Skeletal muscle satellite cell (primary cell): ENCODE data around the gene PCOLCE2.
A peak's percentile ranks its signal among the peaks of the same experiment; 100 is the strongest.
"Not testable (repeated sequence)": the region's sequence is repeated elsewhere in the genome, so short reads cannot be mapped to it uniquely, and the experiment has no call there.

Experiments used
- H3K27me3 ChIP-seq: 2 replicates; pipeline ENCODE4 v1.7.0; 2013; ENCODE audit warnings: low read length; ENCODE audit not compliant: control insufficient read depth, insufficient read depth
- H3K36me3 ChIP-seq: 2 replicates; pipeline ENCODE4 v1.7.0; 2013; ENCODE audit warnings: mild to moderate bottlenecking, control low read depth, low read length; ENCODE audit not compliant: insufficient read depth
- H3K4me1 ChIP-seq: 2 replicates; pipeline ENCODE4 v1.7.0; 2013; ENCODE audit warnings: low read length; ENCODE audit not compliant: control insufficient read depth, insufficient read depth
- H3K4me2 ChIP-seq: 2 replicates; pipeline ENCODE4 v1.7.0; 2013; ENCODE audit warnings: mild to moderate bottlenecking, low read length
- H3K4me3 ChIP-seq: 2 replicates; pipeline ENCODE4 v1.7.0; 2013; ENCODE audit warnings: low read length
- H3K9ac ChIP-seq: 2 replicates; pipeline ENCODE4 v1.7.0; 2013; ENCODE audit warnings: mild to moderate bottlenecking, low read depth, low read length, moderate library complexity
- H3K9me3 ChIP-seq: replicated peaks from 2 replicates; pipeline ENCODE4 v1.7.0; 2013; ENCODE audit warnings: mild to moderate bottlenecking, control low read depth, low read length

PCOLCE2 gene

GRCh38 chr3:142881445-142882224, 7.2 kb downstream of the PCOLCE2 start:
- H3K4me1 ChIP-seq, result peaks cover 2% of the 10 kb centered on the region
- H3K4me3 ChIP-seq, result no peak overlapping the region
- no peak overlapping the region for H3K4me2 ChIP-seq
- no peaks in the 10 kb centered on the region for H3K9me3 ChIP-seq
- H3K9ac ChIP-seq, result no peak overlapping the region
- H3K36me3 ChIP-seq, result no peaks in the 10 kb centered on the region
- no peaks in the 10 kb centered on the region for H3K27me3 ChIP-seq

GRCh38 chr3:142878649-142879300, 10.1 kb downstream of the PCOLCE2 start:
- H3K4me1 ChIP-seq, result no peaks in the 10 kb centered on the region
- H3K27me3 ChIP-seq, result no peaks in the 10 kb centered on the region
- H3K9me3 ChIP-seq, result no peaks in the 10 kb centered on the region
- no peak overlapping the region for H3K4me2 ChIP-seq
- H3K9ac ChIP-seq, result no peak overlapping the region
- H3K36me3 ChIP-seq, result no peaks in the 10 kb centered on the region
- no peak overlapping the region for H3K4me3 ChIP-seq

GRCh38 chr3:142876417-142876816, 12.5 kb downstream of the PCOLCE2 start:
- Histone ChIP-seq H3K4me2 (no peak overlapping the region), H3K36me3 (no peaks in the 10 kb centered on the region), H3K9me3 (no peaks in the 10 kb centered on the region), H3K4me3 (no peak overlapping the region), H3K9ac (no peak overlapping the region), H3K4me1 (no peaks in the 10 kb centered on the region), H3K27me3 (no peaks in the 10 kb centered on the region)

GRCh38 chr3:142875583-142876207, 13.2 kb downstream of the PCOLCE2 start:
- no peak overlapping the region for H3K4me3 ChIP-seq
- H3K9ac ChIP-seq, result no peak overlapping the region
- H3K4me2 ChIP-seq, result no peak overlapping the region
- H3K9me3 ChIP-seq, result no peaks in the 10 kb centered on the region
- no peaks in the 10 kb centered on the region for H3K36me3 ChIP-seq
- no peaks in the 10 kb centered on the region for H3K27me3 ChIP-seq
- H3K4me1 ChIP-seq, result no peaks in the 10 kb centered on the region

- no peaks in the 10 kb centered on the region for H3K9me3 ChIP-seq
- H3K27me3 ChIP-seq, result no peaks in the 10 kb centered on the region
- H3K9ac ChIP-seq, result no peak overlapping the region
- no peaks in the 10 kb centered on the region for H3K4me1 ChIP-seq
- no peak overlapping the region for H3K4me3 ChIP-seq
- no peak overlapping the region for H3K4me2 ChIP-seq
- no peaks in the 10 kb centered on the region for H3K36me3 ChIP-seq
Observed at GRCh38 chr3:142875099-142875498, 13.8 kb downstream of the PCOLCE2 start.

- H3K9me3 ChIP-seq, H3K27me3 ChIP-seq, H3K4me2 ChIP-seq, H3K9ac ChIP-seq, H3K36me3 ChIP-seq, H3K4me3 ChIP-seq: not testable (repeated sequence)
- peaks cover 11% of the 10 kb centered on the region for H3K4me1 ChIP-seq
Observed at GRCh38 chr3:142868382-142868781, 20.5 kb downstream of the PCOLCE2 start.

GRCh38 chr3:142866841-142867631, 21.8 kb downstream of the PCOLCE2 start:
- H3K4me3 ChIP-seq, result no peak overlapping the region
- H3K36me3 ChIP-seq, result no peaks in the 10 kb centered on the region
- H3K27me3 ChIP-seq, result no peaks in the 10 kb centered on the region
- no peaks in the 10 kb centered on the region for H3K9me3 ChIP-seq
- H3K4me1 ChIP-seq, result peaks cover 16% of the 10 kb centered on the region
- no peak overlapping the region for H3K4me2 ChIP-seq
- H3K9ac ChIP-seq, result no peak overlapping the region

- peak overlapping the region; percentile 49 for H3K4me2 ChIP-seq
- H3K36me3 ChIP-seq, result no peaks in the 10 kb centered on the region
- H3K4me3 ChIP-seq, result peak overlapping the region; percentile 2
- H3K9ac ChIP-seq, result peak overlapping the region; percentile 0
- H3K27me3 ChIP-seq, result no peaks in the 10 kb centered on the region
- H3K4me1 ChIP-seq, result peaks cover 16% of the 10 kb centered on the region
- no peaks in the 10 kb centered on the region for H3K9me3 ChIP-seq
Observed at GRCh38 chr3:142863930-142864920, 24.7 kb downstream of the PCOLCE2 start.

- Histone ChIP-seq H3K36me3 (no peaks in the 10 kb centered on the region), H3K9ac (peak overlapping the region; percentile 0), H3K4me3 (peak overlapping the region; percentile 2), H3K27me3 (no peaks in the 10 kb centered on the region), H3K4me2 (peak overlapping the region; percentile 49), H3K4me1 (peaks cover 16% of the 10 kb centered on the region), H3K9me3 (no peaks in the 10 kb centered on the region)
Observed at GRCh38 chr3:142863010-142863817, 25.7 kb downstream of the PCOLCE2 start.

GRCh38 chr3:142861926-142862325, 27.0 kb downstream of the PCOLCE2 start:
- no peaks in the 10 kb centered on the region for H3K36me3 ChIP-seq
- no peaks in the 10 kb centered on the region for H3K9me3 ChIP-seq
- no peaks in the 10 kb centered on the region for H3K27me3 ChIP-seq
- H3K4me2 ChIP-seq, result no peak overlapping the region
- H3K4me1 ChIP-seq, result peaks cover 16% of the 10 kb centered on the region
- H3K9ac ChIP-seq, result no peak overlapping the region
- no peak overlapping the region for H3K4me3 ChIP-seq
